Gastroesophageal sphincter (tissue), 3 donors: ENCODE results near the gene BRINP1.

Experiments
- CTCF ChIP-seq, 4 experiments: fragments of 200-600 bp in 2 of 4; fragments of 450-650 bp in 2 of 4; sonication (generic) in 1 of 4; IDR thresholded peaks; one replicate each; pipeline ENCODE4 v1.5.1; 2017 to 2019; ENCODE audit warnings: antibody characterized with exemption in 4 of 4, mild to moderate bottlenecking in 2 of 4, moderate library complexity in 2 of 4
- EP300 ChIP-seq: sonication (generic); formaldehyde crosslinking; IDR thresholded peaks from one replicate; pipeline ENCODE4 v1.6.1; 2017; ENCODE audit warnings: antibody characterized with exemption, mild to moderate bottlenecking
- POLR2A ChIP-seq, 2 donors: fragments of 450-650 bp; IDR thresholded peaks; one replicate each; pipeline ENCODE4 v1.6.1; 2017; ENCODE audit warnings: antibody characterized with exemption in 2 of 2, mild to moderate bottlenecking in 2 of 2, moderate library complexity in 1 of 2
- POLR2AphosphoS5 ChIP-seq: sonication (generic); formaldehyde crosslinking; IDR thresholded peaks from one replicate; pipeline ENCODE4 v1.6.1; 2017; ENCODE audit warnings: antibody characterized with exemption

GRCh38 chr9:119153402-119153801 is 215.8 kb downstream of the BRINP1 start:
- TF ChIP-seq CTCF (IDR thresholded peaks at IDR 0.05) (no peak), EP300 (no peak), POLR2AphosphoS5 (no peak), POLR2A (IDR thresholded peaks at IDR 0.05) (no peak)
